Measurements from ENCODE around the gene ZFP3.

GRCh38 chr17:5139458-5139732 is 61.1 kb downstream of the ZFP3 start:
- TF ChIP-seq ZNF274 (IDR thresholded peaks at IDR 0.05; ENCODE audit: low read depth, low read length) (no peak), SUZ12 (IDR thresholded peaks at IDR 0.05; ENCODE audit: extremely low read depth, insufficient read depth, insufficient read length) (no peak)
